Adrenal gland (tissue), 19 donors: ENCODE measurements around the gene ZKSCAN8. TPM values are rescaled to one million over a fixed set of nuclear protein-coding genes. Genes with fewer than 3 reads are reported as not detected.
A peak's percentile ranks its signal among the peaks of the same experiment; 100 is the strongest.
"Not testable (repeated sequence)": the region's sequence is repeated elsewhere in the genome, so short reads cannot be mapped to it uniquely, and the experiment has no call there.

Experiments used
- DNase-seq, 7 donors: peaks; one replicate each; pipeline ENCODE4 v3.0.0-alpha.2; 2019 to 2020
- H3K27ac ChIP-seq, 5 donors: fragments of 200-600 bp; sonication (generic) in 4 of 5; 1 replicate in 3 of 5; 2 replicates in 2 of 5; pipeline versions ENCODE4 v1.5.1 to v1.8.0; 2016 to 2020; ENCODE audit warnings: mild to moderate bottlenecking in 1 of 5
- H3K27me3 ChIP-seq: fragments of 200-600 bp; 2 replicates; pipeline ENCODE4 v1.8.0; 2021
- H3K36me3 ChIP-seq, 2 donors: fragments of 200-600 bp; replicated peaks in 1 of 2; 1 replicate in 1 of 2; 2 replicates in 1 of 2; pipeline versions ENCODE4 v1.5.1 to v1.8.0; 2018 to 2022
- H3K4me1 ChIP-seq, 2 donors: fragments of 200-600 bp; replicated peaks in 1 of 2; 1 replicate in 1 of 2; 2 replicates in 1 of 2; pipeline versions ENCODE4 v1.5.1 to v1.8.0; 2018 to 2021
- H3K4me3 ChIP-seq, 4 donors: fragments of 200-600 bp; sonication (generic) in 3 of 4; one replicate each; pipeline ENCODE4 v1.5.1; 2016 to 2018
- H3K9me3 ChIP-seq, 3 donors: fragments of 200-600 bp; sonication (generic) in 1 of 3; replicated peaks in 1 of 3; 1 replicate in 2 of 3; 2 replicates in 1 of 3; pipeline versions ENCODE4 v1.5.1 to v1.8.0; 2016 to 2021
- CTCF ChIP-seq, 6 experiments: fragments of 450-650 bp in 4 of 6; fragments of 200-600 bp in 2 of 6; sonication (generic) in 1 of 6; IDR thresholded peaks; 1 replicate in 5 of 6; 2 replicates in 1 of 6; pipeline versions ENCODE4 v1.5.1 to v1.8.0; 2016 to 2021; ENCODE audit warnings: antibody characterized with exemption in 6 of 6, mild to moderate bottlenecking in 2 of 6, moderate library complexity in 1 of 6
- POLR2A ChIP-seq, 2 donors: fragments of 450-650 bp; IDR thresholded peaks; one replicate each; pipeline ENCODE4 v1.6.1; 2017; ENCODE audit warnings: antibody characterized with exemption in 2 of 2, mild to moderate bottlenecking in 2 of 2, moderate library complexity in 1 of 2
- WGBS, 4 donors: extraction: QIAGEN DNeasy Blood & Tissue Kit in 2 of 4; methylation state at CpG; one replicate each; pipeline versions ENCODE4 v1.1.5 to v1.1.7; 2013 to 2017; 5-methylcytosine and 5-hydroxymethylcytosine counted together
- intact Hi-C, 2 donors: fragments of 100-400 bp; cut with DNase I; formaldehyde crosslinking; loops; one replicate each; pipeline versions ENCODE4 v1.14.1 to v1.15.0; 2022 to 2023
- long read RNA-seq, 10 donors: library from polyadenylated mRNA in 3 of 10; unstranded in 2 of 10; stranded (forward) in 1 of 10; transcript quantifications; one replicate each; pipeline ENCODE4 v2.0.0 and lab custom pipeline, GENCODE V29; 2021 to 2026
- polyA plus RNA-seq, 3 donors: library from polyadenylated mRNA; stranded (reverse); fragments of 200-250 nt in 2 of 3; fragments of 350-450 nt in 1 of 3; fragmentation: Illumina TruSeq in 1 of 3; extraction: RNeasy Lipid Tissue Mini Kit (QIAGEN cat#74804) in 1 of 3; gene quantifications; one replicate each; pipeline ENCODE4 v1.2.3, GENCODE V29; 2013 to 2014
- total RNA-seq, 9 donors: library from RNA; depleted of rRNA in 4 of 9; stranded (reverse); fragments of >200 nt in 4 of 9; fragments of 120-200 nt in 1 of 9; fragmentation: NEBNext Ultra II Directional in 1 of 9; extraction: Animal tissue kit (Norgen Biotek cat#: 25700) in 1 of 9; gene quantifications; one replicate each; pipeline versions ENCODE4 v1.1.0 to v1.2.4, GENCODE V29; 2013 to 2023
- donor health status: healthy with polysubstance abuse.
- donor health status: Bipolar disorder and iron deficiency.
- donor health status: DM: yes; HTN: yes; CAD: no.
- donor health status: DM: no; HTN: no; CAD: no.
- donor health status: DM: no; HTN: no; CAD: no.
- donor health status: DM: yes; HTN: yes; CAD: no.

Gene ZKSCAN8
- total RNA-seq (10 to 100 TPM; 10.5 to 26.1 (median 20.3) TPM), polyA plus RNA-seq (10 to 100 TPM in 1 of 3 donors, 1 to 10 TPM in 2; 3.5 to 18.9 (median 5.0) TPM)
- long read RNA-seq, donor 1: 0 reads
- long read RNA-seq, donor 2, full-length matches to known transcripts: 4 of 4 reads
- long read RNA-seq, donor 2, partial matches to known transcripts: 0 of 4 reads
- long read RNA-seq, donor 2, other reads (novel, unspliced or antisense): 0 of 4 reads
- long read RNA-seq, donor 3, full-length matches to known transcripts: 2 of 7 reads
- long read RNA-seq, donor 3, partial matches to known transcripts: 5 of 7 reads
- long read RNA-seq, donor 3, other reads (novel, unspliced or antisense): 0 of 7 reads
- long read RNA-seq, donor 4, partial matches to known transcripts: 0 of 2 reads
- long read RNA-seq, donor 4, other reads (novel, unspliced or antisense): 2 of 2 reads
- long read RNA-seq, donor 5: 0 reads
- long read RNA-seq, donor 6, partial matches to known transcripts: 0 of 2 reads
- long read RNA-seq, donor 6, other reads (novel, unspliced or antisense): 2 of 2 reads
- long read RNA-seq, donor 7: 0 reads
- long read RNA-seq, donor 8, full-length matches to known transcripts: 4 of 4 reads
- long read RNA-seq, donor 8, partial matches to known transcripts: 0 of 4 reads
- long read RNA-seq, donor 8, other reads (novel, unspliced or antisense): 0 of 4 reads
- long read RNA-seq, donor 9: 0 reads
- long read RNA-seq, donor 10: 0 reads

GRCh38 chr6:28141500-28142329 is at the start of gene ZKSCAN8:
Gene ZKSCAN8 (plus strand): TSS chr6:28141883. CDS start chr6:28148408, 6,525 bp downstream.
- 0 to 1% (median 0%) methylated on average over 34 to 52 of the region's 52 CpGs for WGBS, 4 donors
- Histone ChIP-seq H3K27ac (peak within 1 kb of the TSS in 4 of 5 donors; percentile 41 to 90 (median 78)), H3K4me1 (peaks cover 5 to 27% of the 10 kb centered on the region in 2 donors), H3K27me3 (no peaks in the 10 kb centered on the region), H3K4me3 (peak within 1 kb of the TSS; percentile 66 to 97 (median 84)), H3K36me3 (no peaks in the 10 kb centered on the region), H3K9me3 (no peaks in the 10 kb centered on the region)
- peak in 1 of 6 experiments; percentile 11 for TF ChIP-seq CTCF (IDR thresholded peaks at IDR 0.05)
- peak; percentile 43 to 74 for TF ChIP-seq POLR2A (IDR thresholded peaks at IDR 0.05)
- intact Hi-C loops: loop anchor here in 1 of 2 donors (10.0 kb wide), 1 partner anchor 73 kb away; no protein-coding TSS in a partner anchor
- peak; percentile 70 to 91 (median 84) for DNase-seq

- H3K9me3 ChIP-seq, H3K4me1 ChIP-seq, H3K36me3 ChIP-seq, intact Hi-C loops, DNase-seq, H3K27ac ChIP-seq, H3K4me3 ChIP-seq, H3K27me3 ChIP-seq: not testable (repeated sequence)
- 79 to 85% (median 83%) methylated on average over 7 of the region's 7 CpGs for WGBS, 4 donors
Measured at GRCh38 chr6:28102222-28102621, 39.5 kb upstream of the ZKSCAN8 start.

GRCh38 chr6:28102699-28103098 is 39.0 kb upstream of the ZKSCAN8 start:
- H3K36me3 ChIP-seq, H3K27ac ChIP-seq, H3K27me3 ChIP-seq, H3K9me3 ChIP-seq, H3K4me1 ChIP-seq, DNase-seq, H3K4me3 ChIP-seq, intact Hi-C loops: not testable (repeated sequence)

- peak; percentile 67 to 81 (median 71) for TF ChIP-seq CTCF (IDR thresholded peaks at IDR 0.05)
- peak; percentile 26 to 68 for TF ChIP-seq POLR2A (IDR thresholded peaks at IDR 0.05)
- no peaks in the 10 kb centered on the region for H3K36me3 ChIP-seq
- H3K27ac ChIP-seq: peak overlapping the region; percentile 9 to 97 (median 82)
- WGBS, 4 donors: 1% methylated on average over 30 to 54 of the region's 54 CpGs
- intact Hi-C loops: no loop called here
- H3K9me3 ChIP-seq: no peaks in the 10 kb centered on the region
- peak; percentile 75 to 86 (median 80) for DNase-seq
- peak overlapping the region in 3 of 4 donors; percentile 63 to 89 (median 89) for H3K4me3 ChIP-seq
- H3K4me1 ChIP-seq: no peaks in the 10 kb centered on the region
- H3K27me3 ChIP-seq: no peaks in the 10 kb centered on the region
Measured at GRCh38 chr6:28104392-28105244, 37.1 kb upstream of the ZKSCAN8 start.
